Lung (tissue), 12 donors: Measurements from ENCODE around the gene EIF3K. TPM values are rescaled to one million over a fixed set of nuclear protein-coding genes. Genes with fewer than 3 reads are reported as not detected.

ENCODE experiments used
- ATAC-seq: fragments of 200-7000 bp; cut with Tn5 transposase; one replicate; pipeline ENCODE4 v1.9.1; 2020; ENCODE audit warnings: moderate number of reproducible peaks; ENCODE audit not compliant: insufficient read depth, low FRiP score
- DNase-seq, 3 donors: peaks; one replicate each; pipeline ENCODE4 v3.0.0-alpha.2; 2013 to 2017
- H3K27ac ChIP-seq, 2 donors: one replicate each; pipeline ENCODE4 v1.5.1; 2013; ENCODE audit warnings: mild to moderate bottlenecking in 2 of 2, moderate library complexity in 2 of 2, control low read depth in 1 of 2, inconsistent platforms in 1 of 2, low read depth in 1 of 2, low read length in 1 of 2
- H3K27me3 ChIP-seq, 3 donors: one replicate each; pipeline ENCODE4 v1.5.1; 2013; ENCODE audit warnings: low read length in 2 of 3; ENCODE audit not compliant: control insufficient read depth in 3 of 3, insufficient read depth in 3 of 3
- H3K36me3 ChIP-seq, 4 donors: one replicate each; pipeline ENCODE4 v1.5.1; 2013; ENCODE audit warnings: low read length in 4 of 4, mild to moderate bottlenecking in 1 of 4, moderate library complexity in 1 of 4; ENCODE audit not compliant: control insufficient read depth in 4 of 4, insufficient read depth in 4 of 4
- H3K4me1 ChIP-seq, 5 donors: one replicate each; pipeline ENCODE4 v1.5.1; 2013; ENCODE audit warnings: low read length in 5 of 5, mild to moderate bottlenecking in 2 of 5, moderate library complexity in 1 of 5; ENCODE audit not compliant: control insufficient read depth in 5 of 5, insufficient read depth in 5 of 5
- H3K4me3 ChIP-seq: one replicate; pipeline ENCODE4 v1.5.1; 2013; ENCODE audit warnings: mild to moderate bottlenecking, control low read depth, moderate library complexity
- H3K9ac ChIP-seq, 2 donors: one replicate each; pipeline ENCODE4 v1.5.1; 2013; ENCODE audit warnings: low read length in 2 of 2, control low read depth in 1 of 2; ENCODE audit not compliant: insufficient read depth in 1 of 2
- H3K9me3 ChIP-seq, 4 donors: one replicate each; pipeline ENCODE4 v1.5.1; 2013; ENCODE audit warnings: low read length in 3 of 4, mild to moderate bottlenecking in 1 of 4, moderate library complexity in 1 of 4; ENCODE audit not compliant: control insufficient read depth in 4 of 4, insufficient read depth in 3 of 4
- CTCF ChIP-seq: IDR thresholded peaks from 2 replicates; pipeline ENCODE4 v1.5.1; 2012; ENCODE audit warnings: mild to moderate bottlenecking; ENCODE audit errors: control extremely low read depth, extremely low read depth
- WGBS, 2 donors: extraction: QIAGEN DNeasy Blood & Tissue Kit; methylation state at CpG; one replicate each; pipeline ENCODE4 v1.1.7; 2013; 5-methylcytosine and 5-hydroxymethylcytosine counted together
- polyA plus RNA-seq, 2 donors: library from polyadenylated mRNA; stranded (reverse); fragments of 200-250 nt; gene quantifications; one replicate each; pipeline ENCODE4 v1.2.1, GENCODE V29; 2013
- total RNA-seq, 2 donors: library from RNA; depleted of rRNA in 1 of 2; stranded (reverse); fragments of >200 nt in 1 of 2; gene quantifications; one replicate each; pipeline ENCODE4 v1.2.1, GENCODE V29; 2014 to 2021
- donor health status: control.
- donor health status: control.
- donor health status: Bipolar disorder and iron deficiency.
- donor health status: healthy.
- donor health status: DM: yes; HTN: yes; CAD: no.

EIF3K gene
- total and polyA plus RNA-seq, 4 donors, result 142 to 344 (median 255) TPM

DNA sequence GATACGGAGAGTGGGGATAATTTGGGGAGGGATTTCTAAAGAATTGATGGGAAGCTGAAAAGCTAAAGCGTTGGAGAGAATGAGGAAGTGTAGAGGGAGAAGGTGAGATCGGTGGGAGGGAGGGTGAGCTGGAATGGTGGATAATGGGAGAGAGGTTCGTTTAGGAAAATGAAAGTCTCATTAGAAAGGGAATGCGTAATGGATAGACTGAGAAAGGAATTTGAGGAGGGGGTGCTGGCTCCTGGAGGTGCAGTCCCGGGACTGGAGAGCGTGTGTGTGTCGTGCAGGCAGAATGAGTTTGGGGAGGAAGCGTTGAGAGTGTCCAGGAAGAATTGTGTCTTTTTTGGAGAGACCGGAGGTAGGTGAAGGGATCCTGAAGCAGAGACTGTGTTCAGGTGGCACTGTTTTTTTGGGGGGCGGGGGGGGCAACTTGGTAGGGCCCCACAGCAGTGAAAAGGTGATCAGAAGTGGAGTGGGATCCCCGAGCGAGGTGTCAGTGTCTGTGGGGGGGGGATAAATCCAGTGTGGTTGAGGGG lies 29.8 kb downstream of the EIF3K start:
- H3K27ac ChIP-seq, result peak overlapping the region; percentile 85 to 99

GRCh38 chr19:38649305-38650171 lies 30.6 kb downstream of the EIF3K start:
- no peak for ATAC-seq
- Histone ChIP-seq H3K9me3 (no peaks in the 10 kb centered on the region), H3K4me1 (peaks cover 17 to 58% (median 24%) of the 10 kb centered on the region in 5 donors), H3K27ac (peak overlapping the region; percentile 85 to 99), H3K9ac (peak overlapping the region; percentile 83 to 84), H3K36me3 (no peaks in the 10 kb centered on the region), H3K4me3 (peak overlapping the region; percentile 96), H3K27me3 (no peaks in the 10 kb centered on the region)
- 14 to 21% methylated on average over 15 of the region's 15 CpGs for WGBS, 2 donors
- TF ChIP-seq CTCF, result no peak
- DNase-seq, result no peak

More for the DNA sequence above, 29.8 kb downstream of the EIF3K start:
- Histone ChIP-seq H3K36me3 (no peaks in the 10 kb centered on the region), H3K4me1 (peaks cover 15 to 51% (median 23%) of the 10 kb centered on the region in 5 donors), H3K4me3 (peak overlapping the region; percentile 96), H3K9me3 (no peaks in the 10 kb centered on the region), H3K9ac (peak overlapping the region; percentile 83 to 84), H3K27me3 (no peaks in the 10 kb centered on the region)
- DNase-seq, result no peak
- no peak for TF ChIP-seq CTCF
- no peak for ATAC-seq
- 0% methylated on average over 13 of the region's 13 CpGs for WGBS, 2 donors

DNA sequence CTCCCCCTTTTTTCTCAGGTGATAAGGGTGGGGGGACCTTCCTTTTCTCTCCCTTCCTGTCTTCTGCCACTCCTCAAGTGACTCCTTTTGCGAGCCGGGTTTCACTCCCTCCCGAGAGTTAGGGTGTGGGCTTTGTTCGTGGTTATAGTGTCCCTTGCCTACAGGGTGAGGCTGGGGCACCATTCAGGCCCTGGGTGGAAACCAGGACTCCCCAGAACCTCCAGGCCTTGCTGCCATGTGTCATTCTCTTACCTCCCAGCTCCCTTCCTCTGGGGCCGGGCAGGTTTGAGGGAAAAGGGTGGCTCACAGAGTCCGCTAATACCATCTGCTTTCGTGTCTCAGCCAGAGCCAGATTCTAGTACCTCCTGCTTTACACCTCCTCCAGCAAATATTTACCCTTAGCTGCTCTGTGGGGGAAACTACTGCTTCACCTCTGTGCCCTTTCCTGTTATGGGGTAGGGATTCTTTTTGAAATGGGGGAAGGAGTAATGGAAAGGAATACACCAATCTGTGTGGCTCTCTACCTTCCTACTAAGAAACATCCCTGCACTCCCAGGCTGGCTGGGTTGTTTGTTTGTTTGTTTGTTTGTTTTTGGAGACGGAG lies 31.3 kb downstream of the EIF3K start:
- WGBS, 2 donors, result 25 to 27% methylated on average over 8 of the region's 8 CpGs
- ATAC-seq, result no peak
- Histone ChIP-seq H3K36me3 (no peaks in the 10 kb centered on the region), H3K9ac (peak overlapping the region; percentile 34 to 84), H3K4me1 (peaks cover 23 to 66% (median 31%) of the 10 kb centered on the region in 5 donors), H3K27ac (peak overlapping the region; percentile 85 to 99), H3K9me3 (no peaks in the 10 kb centered on the region), H3K27me3 (no peaks in the 10 kb centered on the region), H3K4me3 (peak overlapping the region; percentile 96)
- no peak for DNase-seq
- no peak for TF ChIP-seq CTCF
